Measurements from ENCODE around the gene IPMK.

Gene IPMK

GRCh38 chr10:58267713-58268453 lies at the start of gene IPMK:
Gene IPMK (minus strand): TSS chr10:58267894. CDS start chr10:58267611, 283 bp downstream.
- peak; percentile 95 for DNase-seq

GRCh38 chr10:58316874-58317273 lies 49.2 kb upstream of the IPMK start:
- no peak for DNase-seq

- no peak for DNase-seq
Measured at GRCh38 chr10:58311026-58311425, 43.3 kb upstream of the IPMK start.

- no peak for DNase-seq
Measured at GRCh38 chr10:58307676-58308075, 40.0 kb upstream of the IPMK start.

- DNase-seq, result no peak
Measured at GRCh38 chr10:58305821-58306220, 38.1 kb upstream of the IPMK start.

- DNase-seq, result no peak
Measured at GRCh38 chr10:58304099-58304633, 36.5 kb upstream of the IPMK start.

GRCh38 chr10:58302254-58302653 lies 34.6 kb upstream of the IPMK start:
- DNase-seq, result no peak

GRCh38 chr10:58300676-58301075 lies 33.0 kb upstream of the IPMK start:
- DNase-seq, result no peak

- peak; percentile 69 for DNase-seq
Measured at GRCh38 chr10:58299580-58299979, 31.9 kb upstream of the IPMK start.

- DNase-seq, result no peak
Measured at GRCh38 chr10:58293989-58294388, 26.3 kb upstream of the IPMK start.

- peak; percentile 21 for DNase-seq
Measured at GRCh38 chr10:58291538-58292174, 24.0 kb upstream of the IPMK start.

- DNase-seq, result peak; percentile 41
Measured at GRCh38 chr10:58282615-58283014, 14.9 kb upstream of the IPMK start.

GRCh38 chr10:58281092-58281752 lies 13.5 kb upstream of the IPMK start:
- no peak for DNase-seq

- no peak for DNase-seq
Measured at GRCh38 chr10:58280477-58280876, 12.8 kb upstream of the IPMK start.

GRCh38 chr10:58278962-58279307 lies 11.2 kb upstream of the IPMK start:
- no peak for DNase-seq

- DNase-seq, result no peak
Measured at GRCh38 chr10:58278274-58278961, 10.7 kb upstream of the IPMK start.

- DNase-seq, result no peak
Measured at GRCh38 chr10:58275908-58276307, 8.2 kb upstream of the IPMK start.

- no peak for DNase-seq
Measured at GRCh38 chr10:58275261-58275660, 7.6 kb upstream of the IPMK start.

GRCh38 chr10:58269782-58270290 lies 2.1 kb upstream of the IPMK start:
- no peak for DNase-seq

- DNase-seq, result peak; percentile 95
Measured at GRCh38 chr10:58268946-58269781, 1.5 kb upstream of the IPMK start, which contains the start of gene CISD1. Gene CISD1 (plus strand): TSS chr10:58269162. CDS start chr10:58269274, 112 bp downstream.

- DNase-seq, result no peak
Measured at GRCh38 chr10:58268454-58268945, 806 bp upstream of the IPMK start.
